Spleen (tissue), 11 donors: ENCODE results near the gene ZNF169. TPM values are rescaled to one million over a fixed set of nuclear protein-coding genes. Genes with fewer than 3 reads are reported as not detected.
"Not testable (repeated sequence)": the region's sequence is repeated elsewhere in the genome, so short reads cannot be mapped to it uniquely, and the experiment has no call there.

Experiments used
- DNase-seq: peaks from one replicate; pipeline ENCODE4 v3.0.0-alpha.2; 2020
- H3K27ac ChIP-seq, 8 donors: fragments of 200-600 bp; sonication (generic) in 7 of 8; 1 replicate in 4 of 8; 2 replicates in 4 of 8; pipeline versions ENCODE4 v1.5.0 to v1.8.0; 2016 to 2021; ENCODE audit warnings: inconsistent platforms in 4 of 8, mild to moderate bottlenecking in 4 of 8, moderate library complexity in 1 of 8
- H3K27me3 ChIP-seq, 7 donors: fragments of 200-600 bp; sonication (generic) in 6 of 7; replicated peaks in 1 of 7; 1 replicate in 4 of 7; 2 replicates in 3 of 7; pipeline versions ENCODE4 v1.5.0 to v1.8.0; 2016 to 2021; ENCODE audit warnings: inconsistent platforms in 3 of 7, mild to moderate bottlenecking in 1 of 7
- H3K36me3 ChIP-seq, 6 donors: fragments of 200-600 bp; sonication (generic) in 5 of 6; 1 replicate in 4 of 6; 2 replicates in 2 of 6; pipeline versions ENCODE4 v1.5.0 to v1.8.0; 2016 to 2021; ENCODE audit warnings: inconsistent platforms in 2 of 6
- H3K4me1 ChIP-seq, 6 donors: fragments of 200-600 bp; sonication (generic) in 5 of 6; 1 replicate in 3 of 6; 2 replicates in 3 of 6; pipeline versions ENCODE4 v1.5.0 to v1.8.0; 2016 to 2021; ENCODE audit warnings: inconsistent platforms in 3 of 6
- H3K4me3 ChIP-seq, 8 donors: fragments of 200-600 bp; sonication (generic) in 7 of 8; 1 replicate in 4 of 8; 2 replicates in 4 of 8; pipeline versions ENCODE4 v1.5.0 to v1.8.0; 2016 to 2021; ENCODE audit warnings: inconsistent platforms in 4 of 8, mild to moderate bottlenecking in 4 of 8, moderate library complexity in 2 of 8
- H3K9me3 ChIP-seq, 8 donors: fragments of 200-600 bp; sonication (generic) in 7 of 8; 1 replicate in 4 of 8; 2 replicates in 4 of 8; pipeline versions ENCODE4 v1.5.0 to v1.8.0; 2016 to 2021; ENCODE audit warnings: inconsistent platforms in 4 of 8
- POLR2A ChIP-seq, 3 donors: fragments of 450-650 bp; IDR thresholded peaks; one replicate each; pipeline ENCODE4 v1.5.1; 2017; ENCODE audit warnings: antibody characterized with exemption in 3 of 3, mild to moderate bottlenecking in 1 of 3
- POLR2AphosphoS5 ChIP-seq, 3 donors: sonication (generic); formaldehyde crosslinking; IDR thresholded peaks; one replicate each; pipeline ENCODE4 v1.5.1; 2017; ENCODE audit warnings: antibody characterized with exemption in 3 of 3
- WGBS, 5 donors: extraction: QIAGEN DNeasy Blood & Tissue Kit in 3 of 5; methylation state at CpG; one replicate each; pipeline versions ENCODE4 v1.1.5 to v1.1.7; 2013 to 2018; 5-methylcytosine and 5-hydroxymethylcytosine counted together
- intact Hi-C: fragments of 100-400 bp; cut with DNase I; formaldehyde crosslinking; loops from one replicate; pipeline ENCODE4 v1.15.0; 2023; ENCODE audit warnings: low total_unique reads
- polyA plus RNA-seq, 3 donors: library from polyadenylated mRNA; stranded (reverse); fragments of 200-250 nt; gene quantifications; one replicate each; pipeline ENCODE4 v1.2.1, GENCODE V29; 2013
- total RNA-seq, 7 donors: library from RNA; depleted of rRNA in 3 of 7; stranded (reverse); fragments of >200 nt in 3 of 7; fragmentation: NEBNext Ultra II Directional in 4 of 7; extraction: Animal tissue kit (Norgen Biotek cat#: 25700) in 4 of 7; gene quantifications; one replicate each; pipeline versions ENCODE4 v1.1.0 to v1.2.1, GENCODE V29; 2016 to 2021
- TF ChIP-seq, protein P1 (sequence below), 11 experiments: fragments of 200-600 bp in 7 of 11; fragments of 450-650 bp in 4 of 11; sonication (generic) in 4 of 11; IDR thresholded peaks in 8 of 11; conservative IDR thresholded peaks in 3 of 11; 1 replicate in 7 of 11; 2 replicates in 4 of 11; pipeline versions ENCODE4 v1.4.0 to v1.8.0; 2016 to 2021; ENCODE audit warnings: antibody characterized with exemption in 11 of 11, inconsistent platforms in 4 of 11, mild to moderate bottlenecking in 1 of 11
- donor health status: healthy with polysubstance abuse.
- donor health status: DM: no; HTN: no; CAD: no; lungs with moderate emphysema.
- donor health status: DM: no; HTN: no; CAD: no.
- donor health status: Bipolar disorder and iron deficiency.
- donor health status: healthy.
- donor health status: DM: no; HTN: no; CAD: no.
- donor health status: DM: yes; HTN: yes; CAD: no.

ZNF169 gene
- total and polyA plus RNA-seq, 10 donors: 2.3 to 58.1 (median 14.6) TPM

- TF ChIP-seq POLR2A (IDR thresholded peaks at IDR 0.05) (no peak), POLR2AphosphoS5 (IDR thresholded peaks at IDR 0.05) (no peak)
- TF ChIP-seq, protein P1, sequence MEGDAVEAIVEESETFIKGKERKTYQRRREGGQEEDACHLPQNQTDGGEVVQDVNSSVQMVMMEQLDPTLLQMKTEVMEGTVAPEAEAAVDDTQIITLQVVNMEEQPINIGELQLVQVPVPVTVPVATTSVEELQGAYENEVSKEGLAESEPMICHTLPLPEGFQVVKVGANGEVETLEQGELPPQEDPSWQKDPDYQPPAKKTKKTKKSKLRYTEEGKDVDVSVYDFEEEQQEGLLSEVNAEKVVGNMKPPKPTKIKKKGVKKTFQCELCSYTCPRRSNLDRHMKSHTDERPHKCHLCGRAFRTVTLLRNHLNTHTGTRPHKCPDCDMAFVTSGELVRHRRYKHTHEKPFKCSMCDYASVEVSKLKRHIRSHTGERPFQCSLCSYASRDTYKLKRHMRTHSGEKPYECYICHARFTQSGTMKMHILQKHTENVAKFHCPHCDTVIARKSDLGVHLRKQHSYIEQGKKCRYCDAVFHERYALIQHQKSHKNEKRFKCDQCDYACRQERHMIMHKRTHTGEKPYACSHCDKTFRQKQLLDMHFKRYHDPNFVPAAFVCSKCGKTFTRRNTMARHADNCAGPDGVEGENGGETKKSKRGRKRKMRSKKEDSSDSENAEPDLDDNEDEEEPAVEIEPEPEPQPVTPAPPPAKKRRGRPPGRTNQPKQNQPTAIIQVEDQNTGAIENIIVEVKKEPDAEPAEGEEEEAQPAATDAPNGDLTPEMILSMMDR (IDR thresholded peaks at IDR 0.05 in 8 of 11, conservative IDR thresholded peaks at IDR 0.05 in 3 of 11): no peak
- Histone ChIP-seq H3K4me3 (no peak overlapping the region), H3K9me3 (no peaks in the 10 kb centered on the region), H3K27me3 (no peaks in the 10 kb centered on the region), H3K36me3 (peaks cover 0 to 54% (median 9%) of the 10 kb centered on the region in 6 donors), H3K4me1 (no peaks in the 10 kb centered on the region), H3K27ac (no peak overlapping the region)
- intact Hi-C loops: no loop called here
- 95 to 98% (median 97%) methylated on average over 8 to 20 of the region's 20 CpGs for WGBS, 5 donors
- DNase-seq: no peak
Measured at GRCh38 chr9:94300470-94301301, 41.6 kb downstream of the ZNF169 start.

DNA sequence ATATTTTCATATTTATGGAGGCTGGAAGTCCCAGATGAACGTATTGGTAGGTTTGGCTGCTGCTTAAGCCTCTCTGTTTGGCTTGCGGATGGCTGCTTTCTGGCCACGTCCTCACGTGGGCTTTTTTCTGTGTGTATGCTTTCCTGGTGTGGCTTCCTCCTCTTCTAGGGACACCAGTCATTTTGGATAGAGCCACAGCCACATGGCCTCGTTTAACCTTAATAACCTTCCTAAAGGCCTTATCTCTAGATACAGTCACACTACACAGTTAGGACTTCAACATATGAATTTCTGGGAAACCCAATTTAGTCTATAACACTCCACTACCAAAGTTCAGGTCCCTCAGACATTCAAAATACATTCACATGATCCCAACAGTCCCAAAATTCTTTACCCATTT, 42.5 kb downstream of the ZNF169 start:
- intact Hi-C loops: no loop called here
- 86 to 94% (median 89%) methylated on average over 5 of the region's 5 CpGs for WGBS, 5 donors

DNA sequence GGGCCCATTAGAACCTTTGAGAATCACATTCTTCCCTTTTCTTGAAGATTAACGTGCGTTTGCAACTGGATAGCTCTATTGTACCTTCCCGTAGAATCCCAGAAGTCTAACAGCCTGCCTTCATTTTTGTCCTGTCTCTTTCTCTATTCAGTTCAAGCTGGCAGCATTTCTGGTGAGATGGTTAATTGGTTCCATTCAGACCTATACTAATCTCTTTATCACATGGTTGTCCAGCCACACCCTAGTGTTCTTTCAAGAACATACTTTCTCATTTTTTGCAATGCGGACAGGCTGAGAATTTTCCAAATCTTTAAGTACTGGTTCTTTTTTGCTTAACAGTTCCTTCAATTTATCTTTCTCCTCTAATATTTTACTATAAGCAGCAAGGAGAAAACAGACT, 43.3 kb downstream of the ZNF169 start:
- no peak overlapping the region for H3K4me3 ChIP-seq
- TF ChIP-seq POLR2AphosphoS5 (IDR thresholded peaks at IDR 0.05) (no peak), POLR2A (IDR thresholded peaks at IDR 0.05) (no peak)
- TF ChIP-seq, protein P1 (IDR thresholded peaks at IDR 0.05 in 8 of 11, conservative IDR thresholded peaks at IDR 0.05 in 3 of 11): no peak
- no peak for DNase-seq
- no peaks in the 10 kb centered on the region for H3K4me1 ChIP-seq
- H3K27me3 ChIP-seq: no peaks in the 10 kb centered on the region
- H3K27ac ChIP-seq: no peak overlapping the region
- no peaks in the 10 kb centered on the region for H3K9me3 ChIP-seq
- 95 to 98% (median 97%) methylated on average over 4 of the region's 4 CpGs for WGBS, 5 donors
- intact Hi-C loops: no loop called here
- peaks cover 0 to 37% (median 7%) of the 10 kb centered on the region in 6 donors for H3K36me3 ChIP-seq

More for the DNA sequence above, 42.5 kb downstream of the ZNF169 start:
- H3K4me3 ChIP-seq: no peak overlapping the region
- no peaks in the 10 kb centered on the region for H3K27me3 ChIP-seq
- DNase-seq: no peak
- no peaks in the 10 kb centered on the region for H3K4me1 ChIP-seq
- H3K27ac ChIP-seq: no peak overlapping the region
- no peaks in the 10 kb centered on the region for H3K9me3 ChIP-seq
- TF ChIP-seq POLR2AphosphoS5 (IDR thresholded peaks at IDR 0.05) (no peak), POLR2A (IDR thresholded peaks at IDR 0.05) (no peak)
- TF ChIP-seq, protein P1 (IDR thresholded peaks at IDR 0.05 in 8 of 11, conservative IDR thresholded peaks at IDR 0.05 in 3 of 11): no peak
- H3K36me3 ChIP-seq: peaks cover 0 to 46% (median 7%) of the 10 kb centered on the region in 6 donors

DNA sequence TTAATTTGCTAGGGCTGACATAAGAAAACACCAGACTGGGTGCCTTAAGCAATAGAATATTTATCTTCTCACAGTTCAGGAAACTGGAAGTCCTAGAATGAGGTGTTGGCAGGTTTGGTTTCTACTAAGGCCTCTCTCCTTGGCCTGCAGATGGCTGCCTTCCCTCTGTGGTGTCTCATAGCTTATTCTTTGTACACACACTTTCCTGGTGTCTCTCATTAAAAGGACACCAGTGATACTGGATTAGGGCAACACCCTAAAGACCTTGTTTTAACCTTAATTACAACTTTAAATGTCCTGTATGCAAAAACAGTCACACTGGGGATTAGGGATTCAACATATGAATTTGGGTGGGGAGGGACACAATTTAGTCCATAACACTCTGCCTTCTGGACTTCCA, 44.2 kb downstream of the ZNF169 start:
- intact Hi-C loops: no loop called here
- Histone ChIP-seq H3K27me3 (no peaks in the 10 kb centered on the region), H3K27ac (no peak overlapping the region), H3K4me3 (no peak overlapping the region), H3K36me3 (peaks cover 0 to 28% (median 7%) of the 10 kb centered on the region in 6 donors), H3K9me3 (no peaks in the 10 kb centered on the region), H3K4me1 (no peaks in the 10 kb centered on the region)
- no peak for DNase-seq
- no peak for TF ChIP-seq POLR2AphosphoS5 (IDR thresholded peaks at IDR 0.05)
- no peak for TF ChIP-seq POLR2A (IDR thresholded peaks at IDR 0.05)
- TF ChIP-seq, protein P1 (IDR thresholded peaks at IDR 0.05 in 8 of 11, conservative IDR thresholded peaks at IDR 0.05 in 3 of 11): no peak

DNA sequence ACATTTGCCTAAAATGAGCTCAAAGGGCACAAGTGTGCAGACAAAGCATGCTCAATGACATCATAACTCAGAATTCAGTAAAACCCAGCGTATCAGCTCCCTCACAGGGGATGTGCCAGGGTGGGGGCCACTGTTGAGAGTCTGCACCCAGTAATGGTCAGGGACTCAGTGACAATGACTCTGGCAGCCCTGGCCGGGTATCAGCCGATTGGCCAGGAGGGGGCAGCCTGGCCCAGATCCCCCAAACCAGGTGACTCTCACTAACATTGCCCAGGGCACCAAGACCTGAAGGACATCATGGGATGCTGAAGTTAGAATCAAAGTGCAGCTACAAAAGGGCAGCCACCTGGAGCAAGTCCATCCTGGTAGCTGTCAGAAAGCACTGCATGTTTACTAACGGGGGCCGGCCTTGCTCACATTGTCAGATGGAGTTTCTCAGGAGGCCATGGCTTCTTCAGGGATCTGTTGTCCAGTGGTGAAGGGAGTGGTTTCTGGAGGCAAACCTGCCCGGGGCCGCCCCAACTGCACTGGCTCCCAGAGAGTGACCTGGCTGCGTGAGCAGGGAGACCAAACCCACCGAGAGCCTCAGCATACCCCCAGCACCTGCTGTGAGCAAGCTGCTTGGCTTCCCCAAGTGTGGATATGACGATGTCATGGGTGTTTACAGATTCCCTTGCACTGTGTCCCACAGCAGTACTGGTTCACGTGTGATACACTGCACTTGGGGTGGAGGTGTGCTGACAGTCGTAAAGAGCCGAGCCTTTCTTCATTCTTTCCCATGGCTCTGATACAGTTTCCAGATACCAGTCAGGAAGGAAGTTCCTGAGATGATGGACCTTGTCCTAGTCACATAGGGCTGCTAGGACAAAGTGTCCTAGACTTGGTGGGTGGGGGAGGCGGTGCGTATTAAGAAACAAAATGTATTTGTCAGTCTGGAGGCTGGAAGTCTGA, 56.2 kb downstream of the ZNF169 start:
- intact Hi-C loops, H3K9me3 ChIP-seq, H3K4me3 ChIP-seq, H3K27me3 ChIP-seq, DNase-seq, H3K36me3 ChIP-seq, H3K4me1 ChIP-seq, H3K27ac ChIP-seq: not testable (repeated sequence)
- WGBS, 5 donors: 92 to 97% (median 97%) methylated on average over 4 to 7 of the region's 15 CpGs; no CpG with 5 or more reads in 2 of the 5 donors

DNA sequence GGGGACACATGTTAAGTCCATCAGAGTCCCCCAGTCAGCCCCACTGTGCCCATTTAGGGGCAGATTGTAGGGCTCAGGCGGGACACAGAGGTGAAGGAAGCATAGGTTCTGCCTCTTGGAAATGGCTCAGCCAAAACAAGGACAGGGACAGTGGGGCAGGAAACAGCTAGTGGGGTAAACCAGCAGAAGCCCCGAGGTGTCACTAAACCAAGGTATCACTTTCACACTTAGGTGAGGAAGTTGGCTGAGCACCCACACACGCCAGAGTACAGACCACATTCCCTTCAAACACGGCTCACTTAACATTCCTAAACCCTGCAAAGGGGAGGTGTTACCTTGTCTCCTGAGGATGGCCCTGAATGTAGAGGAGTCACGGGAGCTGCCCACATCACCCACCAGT, 57.1 kb downstream of the ZNF169 start:
- intact Hi-C loops, H3K27ac ChIP-seq, H3K4me1 ChIP-seq, H3K4me3 ChIP-seq, H3K36me3 ChIP-seq, DNase-seq, H3K9me3 ChIP-seq, H3K27me3 ChIP-seq: not testable (repeated sequence)
- WGBS, 5 donors: 40 to 50% methylated on average over 2 of the region's 5 CpGs; no CpG with 5 or more reads in 3 of the 5 donors
